Stimulated activated effector memory CD8-positive, alpha-beta T cell treated with anti-CD3 and anti-CD28 coated beads, Interleukin-12 subunit alpha, Interleukin-12 subunit beta, amount 100 ng/mL, for 72 hours (primary cell): ENCODE measurements around the gene ACE.
"Not testable (repeated sequence)": the region's sequence is repeated elsewhere in the genome, so short reads cannot be mapped to it uniquely, and the experiment has no call there.

Experiments
- ATAC-seq: fragments of 150-1000 bp; cut with Tn5 transposase; 2 replicates; pipeline ENCODE4 v1.10.0; 2021
- DNase-seq, 2 donors: peaks; one replicate each; pipeline ENCODE4 v3.0.0; 2021 to 2022; ENCODE audit warnings: low spot score in 2 of 2
- H3K27ac Mint-ChIP-seq: one replicate; pipeline ENCODE4 v1.8.0; 2022; ENCODE audit warnings: mild to moderate bottlenecking, mixed read lengths
- H3K36me3 Mint-ChIP-seq: one replicate; pipeline ENCODE4 v1.8.0; 2022; ENCODE audit warnings: mild to moderate bottlenecking, mixed read lengths
- H3K4me1 Mint-ChIP-seq: one replicate; pipeline ENCODE4 v1.8.0; 2022; ENCODE audit warnings: mixed read lengths
- H3K4me3 Mint-ChIP-seq: one replicate; pipeline ENCODE4 v1.8.0; 2022; ENCODE audit warnings: mild to moderate bottlenecking, mixed read lengths
- H3K9me3 Mint-ChIP-seq: one replicate; pipeline ENCODE4 v1.8.0; 2022; ENCODE audit warnings: mixed read lengths

Gene ACE

GRCh38 chr17:63452046-63452961, 24.6 kb upstream of the ACE start:
- Mint-ChIP-seq H3K36me3 (no peaks in the 10 kb centered on the region), H3K27ac (no peak overlapping the region), H3K4me1 (peaks cover 14% of the 10 kb centered on the region), H3K4me3 (no peak overlapping the region), H3K9me3 (no peaks in the 10 kb centered on the region)
- DNase-seq (no peak), ATAC-seq (peak; percentile 27)

- Mint-ChIP-seq H3K36me3 (no peaks in the 10 kb centered on the region), H3K4me3 (no peak overlapping the region), H3K4me1 (peaks cover 12% of the 10 kb centered on the region), H3K27ac (no peak overlapping the region), H3K9me3 (no peaks in the 10 kb centered on the region)
- DNase-seq (no peak), ATAC-seq (peak; percentile 5)
Observed at GRCh38 chr17:63452962-63453551, 23.8 kb upstream of the ACE start.

- H3K9me3 Mint-ChIP-seq, ATAC-seq, H3K4me3 Mint-ChIP-seq, DNase-seq, H3K27ac Mint-ChIP-seq, H3K36me3 Mint-ChIP-seq: not testable (repeated sequence)
- peaks cover 12% of the 10 kb centered on the region for H3K4me1 Mint-ChIP-seq
Observed at GRCh38 chr17:63454357-63454756, 22.5 kb upstream of the ACE start.

GRCh38 chr17:63454915-63455314, 21.9 kb upstream of the ACE start:
- Mint-ChIP-seq H3K4me3 (no peak overlapping the region), H3K36me3 (no peaks in the 10 kb centered on the region), H3K27ac (peak overlapping the region; percentile 68), H3K4me1 (peaks cover 8% of the 10 kb centered on the region), H3K9me3 (no peaks in the 10 kb centered on the region)
- ATAC-seq (no peak), DNase-seq (no peak)

GRCh38 chr17:63455417-63455816, 21.4 kb upstream of the ACE start:
- DNase-seq = no peak
- peak overlapping the region; percentile 68 for H3K27ac Mint-ChIP-seq

GRCh38 chr17:63458478-63458877, 18.4 kb upstream of the ACE start:
- no peak overlapping the region for H3K4me3 Mint-ChIP-seq
- H3K36me3 Mint-ChIP-seq = no peaks in the 10 kb centered on the region
- no peaks in the 10 kb centered on the region for H3K9me3 Mint-ChIP-seq
- H3K27ac Mint-ChIP-seq = no peak overlapping the region
- DNase-seq (no peak), ATAC-seq (no peak)
- no peaks in the 10 kb centered on the region for H3K4me1 Mint-ChIP-seq

More at GRCh38 chr17:63455417-63455816, 21.4 kb upstream of the ACE start:
- Mint-ChIP-seq H3K4me3 (no peak overlapping the region), H3K4me1 (peaks cover 3% of the 10 kb centered on the region), H3K9me3 (no peaks in the 10 kb centered on the region), H3K36me3 (no peaks in the 10 kb centered on the region)
- no peak for ATAC-seq

- no peak overlapping the region for H3K4me3 Mint-ChIP-seq
- DNase-seq (no peak), ATAC-seq (no peak)
- H3K36me3 Mint-ChIP-seq = no peaks in the 10 kb centered on the region
- no peak overlapping the region for H3K27ac Mint-ChIP-seq
- no peaks in the 10 kb centered on the region for H3K9me3 Mint-ChIP-seq
- no peaks in the 10 kb centered on the region for H3K4me1 Mint-ChIP-seq
Observed at GRCh38 chr17:63460018-63460417, 16.8 kb upstream of the ACE start.

GRCh38 chr17:63463771-63464170, 13.1 kb upstream of the ACE start:
- H3K27ac Mint-ChIP-seq = no peak overlapping the region
- no peaks in the 10 kb centered on the region for H3K4me1 Mint-ChIP-seq
- no peaks in the 10 kb centered on the region for H3K36me3 Mint-ChIP-seq
- no peak for ATAC-seq
- no peaks in the 10 kb centered on the region for H3K9me3 Mint-ChIP-seq
- DNase-seq = no peak
- H3K4me3 Mint-ChIP-seq = no peak overlapping the region

GRCh38 chr17:63464691-63465236, 12.1 kb upstream of the ACE start:
- Mint-ChIP-seq H3K36me3 (no peaks in the 10 kb centered on the region), H3K27ac (no peak overlapping the region), H3K4me3 (no peak overlapping the region), H3K4me1 (no peaks in the 10 kb centered on the region), H3K9me3 (no peaks in the 10 kb centered on the region)
- ATAC-seq (no peak), DNase-seq (no peak)

- not testable (repeated sequence) for H3K4me3 Mint-ChIP-seq, H3K27ac Mint-ChIP-seq, H3K36me3 Mint-ChIP-seq, H3K9me3 Mint-ChIP-seq, DNase-seq, ATAC-seq, H3K4me1 Mint-ChIP-seq
Observed at GRCh38 chr17:63468099-63468498, 8.8 kb upstream of the ACE start.

- no peak for ATAC-seq
- Mint-ChIP-seq H3K27ac (no peak overlapping the region), H3K36me3 (no peaks in the 10 kb centered on the region), H3K9me3 (no peaks in the 10 kb centered on the region), H3K4me1 (peaks cover 22% of the 10 kb centered on the region), H3K4me3 (no peak overlapping the region)
- no peak for DNase-seq
Observed at GRCh38 chr17:63474174-63474573, 2.7 kb upstream of the ACE start.

- H3K4me1 Mint-ChIP-seq = peaks cover 25% of the 10 kb centered on the region
- H3K36me3 Mint-ChIP-seq = no peaks in the 10 kb centered on the region
- H3K4me3 Mint-ChIP-seq = no peak overlapping the region
- no peaks in the 10 kb centered on the region for H3K9me3 Mint-ChIP-seq
- no peak for DNase-seq
- ATAC-seq = no peak
- H3K27ac Mint-ChIP-seq = no peak overlapping the region
Observed at GRCh38 chr17:63474586-63475460, 2.0 kb upstream of the ACE start.

GRCh38 chr17:63475491-63476412, 1.1 kb upstream of the ACE start:
- no peak for DNase-seq
- Mint-ChIP-seq H3K36me3 (no peaks in the 10 kb centered on the region), H3K27ac (no peak overlapping the region)

GRCh38 chr17:63476459-63476853, 405 bp upstream of the ACE start:
- peaks cover 25% of the 10 kb centered on the region for H3K4me1 Mint-ChIP-seq
- DNase-seq (peak in 1 of 2 donors; percentile 57), ATAC-seq (peak; percentile 29)
- H3K9me3 Mint-ChIP-seq = no peaks in the 10 kb centered on the region
- no peaks in the 10 kb centered on the region for H3K36me3 Mint-ChIP-seq
- H3K4me3 Mint-ChIP-seq = peak overlapping the region; percentile 76
- H3K27ac Mint-ChIP-seq = no peak overlapping the region

More at GRCh38 chr17:63475491-63476412, 1.1 kb upstream of the ACE start:
- peak overlapping the region; percentile 76 for H3K4me3 Mint-ChIP-seq
- ATAC-seq = no peak
- no peaks in the 10 kb centered on the region for H3K9me3 Mint-ChIP-seq
- H3K4me1 Mint-ChIP-seq = peaks cover 25% of the 10 kb centered on the region
